Transverse colon (tissue), 4 donors: ENCODE measurements around the gene ITGAE.
"Not testable (repeated sequence)": the region's sequence is repeated elsewhere in the genome, so short reads cannot be mapped to it uniquely, and the experiment has no call there.

Experiments
- EP300 ChIP-seq: sonication (generic); formaldehyde crosslinking; IDR thresholded peaks from one replicate; pipeline ENCODE4 v1.6.1; 2017; ENCODE audit warnings: antibody characterized with exemption, low read depth
- POLR2A ChIP-seq: fragments of 450-650 bp; IDR thresholded peaks from one replicate; pipeline ENCODE4 v1.6.1; 2016; ENCODE audit warnings: antibody characterized with exemption, mild to moderate bottlenecking, moderate library complexity
- POLR2AphosphoS5 ChIP-seq, 3 donors: sonication (generic); formaldehyde crosslinking; IDR thresholded peaks; one replicate each; pipeline ENCODE4 v1.6.1; 2016; ENCODE audit warnings: antibody characterized with exemption in 3 of 3
- TF ChIP-seq, protein P1 (sequence below), 5 experiments: fragments of 200-600 bp in 3 of 5; fragments of 450-650 bp in 2 of 5; sonication (generic) in 3 of 5; IDR thresholded peaks; 1 replicate in 2 of 5; 2 replicates in 3 of 5; pipeline ENCODE4 v1.5.1; 2016 to 2017; ENCODE audit warnings: antibody characterized with exemption in 5 of 5, inconsistent platforms in 3 of 5, mild to moderate bottlenecking in 2 of 5, moderate library complexity in 1 of 5

DNA sequence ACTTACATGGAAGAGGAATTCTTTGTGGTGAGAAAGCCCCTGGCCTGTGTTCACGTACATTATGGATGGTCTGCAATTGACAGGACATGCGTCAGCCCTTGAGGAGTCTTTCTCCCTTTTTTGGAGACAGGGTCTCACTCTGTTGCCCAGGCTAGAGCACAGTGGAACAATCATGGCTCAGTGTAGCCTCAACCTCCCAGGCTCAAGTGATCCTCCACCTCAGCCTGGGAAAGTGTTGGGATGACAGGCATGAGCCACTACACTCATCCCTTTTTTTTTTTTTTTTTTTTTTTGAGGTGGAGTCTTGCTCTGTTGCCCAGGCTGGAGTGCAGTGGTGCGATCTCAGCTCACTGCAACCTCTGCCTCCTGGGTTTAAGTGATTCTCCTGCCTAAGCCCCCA, 72.9 kb downstream of the ITGAE start:
- not testable (repeated sequence) for TF ChIP-seq EP300; POLR2A; POLR2AphosphoS5 (IDR thresholded peaks at IDR 0.05)
- TF ChIP-seq, protein P1, sequence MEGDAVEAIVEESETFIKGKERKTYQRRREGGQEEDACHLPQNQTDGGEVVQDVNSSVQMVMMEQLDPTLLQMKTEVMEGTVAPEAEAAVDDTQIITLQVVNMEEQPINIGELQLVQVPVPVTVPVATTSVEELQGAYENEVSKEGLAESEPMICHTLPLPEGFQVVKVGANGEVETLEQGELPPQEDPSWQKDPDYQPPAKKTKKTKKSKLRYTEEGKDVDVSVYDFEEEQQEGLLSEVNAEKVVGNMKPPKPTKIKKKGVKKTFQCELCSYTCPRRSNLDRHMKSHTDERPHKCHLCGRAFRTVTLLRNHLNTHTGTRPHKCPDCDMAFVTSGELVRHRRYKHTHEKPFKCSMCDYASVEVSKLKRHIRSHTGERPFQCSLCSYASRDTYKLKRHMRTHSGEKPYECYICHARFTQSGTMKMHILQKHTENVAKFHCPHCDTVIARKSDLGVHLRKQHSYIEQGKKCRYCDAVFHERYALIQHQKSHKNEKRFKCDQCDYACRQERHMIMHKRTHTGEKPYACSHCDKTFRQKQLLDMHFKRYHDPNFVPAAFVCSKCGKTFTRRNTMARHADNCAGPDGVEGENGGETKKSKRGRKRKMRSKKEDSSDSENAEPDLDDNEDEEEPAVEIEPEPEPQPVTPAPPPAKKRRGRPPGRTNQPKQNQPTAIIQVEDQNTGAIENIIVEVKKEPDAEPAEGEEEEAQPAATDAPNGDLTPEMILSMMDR (IDR thresholded peaks at IDR 0.05) = not testable (repeated sequence)
